Mucosa of descending colon (tissue), 3 donors: Measurements from ENCODE around the gene RANBP10. TPM values are rescaled to one million over a fixed set of nuclear protein-coding genes. Genes with fewer than 3 reads are reported as not detected.

Experiments used
- ATAC-seq: fragments of 200-7000 bp; cut with Tn5 transposase; one replicate; pipeline ENCODE4 v1.9.1; 2020; ENCODE audit warnings: mild to moderate bottlenecking, moderate library complexity
- DNase-seq, 3 donors: peaks; one replicate each; pipeline ENCODE4 v3.0.0-alpha.2; 2020
- H3K36me3 ChIP-seq: fragments of 200-600 bp; one replicate; pipeline ENCODE4 v1.8.0; 2021; ENCODE audit warnings: low read depth, mild to moderate bottlenecking
- H3K4me1 ChIP-seq: fragments of 200-600 bp; one replicate; pipeline ENCODE4 v1.8.0; 2021; ENCODE audit warnings: low read depth, mild to moderate bottlenecking
- H3K4me3 ChIP-seq: fragments of 200-600 bp; one replicate; pipeline ENCODE4 v1.8.0; 2021; ENCODE audit warnings: mild to moderate bottlenecking
- H3K9me3 ChIP-seq: fragments of 200-600 bp; one replicate; pipeline ENCODE4 v1.8.0; 2021; ENCODE audit warnings: mild to moderate bottlenecking
- intact Hi-C, 2 donors: fragments of 100-400 bp; cut with DNase I in 1 of 2; cut with micrococcal nuclease in 1 of 2; formaldehyde crosslinking; loops; one replicate each; pipeline versions ENCODE4 v1.11.0 to v1.11.1; 2022; cut with DNase I, micrococcal nuclease
- total RNA-seq, 3 donors: library from RNA; stranded (reverse); fragmentation: NEBNext Ultra II Directional in 2 of 3; extraction: Animal tissue kit (Norgen Biotek cat#: 25700) in 2 of 3; gene quantifications; one replicate each; pipeline versions ENCODE4 v1.2.1 to v1.2.4, GENCODE V29; 2021 to 2023
- TF ChIP-seq, protein P1 (sequence below): fragments of 200-600 bp; IDR thresholded peaks from one replicate; pipeline ENCODE4 v1.8.0; 2022; ENCODE audit warnings: antibody characterized with exemption, mild to moderate bottlenecking
- donor health status: DM: no; HTN: no; CAD: no; lungs with moderate emphysema.
- donor health status: DM: no; HTN: no; CAD: no.
- donor health status: DM: no; HTN: yes; CAD: no.

The RANBP10 gene
- total RNA-seq, 3 donors from 2014 or later = 19.6 to 24.1 (median 20.6) TPM

DNA sequence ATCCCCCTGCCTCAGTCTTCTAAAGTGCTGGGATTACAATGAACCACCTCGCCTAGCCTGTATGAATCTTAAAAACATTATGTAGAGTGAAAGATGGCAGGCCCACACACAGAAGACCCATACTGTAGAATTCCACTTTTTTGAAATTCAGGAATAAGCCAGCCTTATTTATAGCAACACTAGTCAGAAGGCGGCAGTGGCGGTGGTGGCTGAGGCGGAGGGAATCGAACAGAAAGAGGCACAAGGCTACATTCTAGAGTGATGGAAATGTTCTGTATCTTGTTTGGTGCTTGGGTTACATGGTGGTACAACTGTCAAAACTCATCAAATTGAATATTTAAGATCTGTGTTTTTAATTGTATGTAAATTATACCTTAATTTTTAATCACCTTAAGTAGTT is 98.6 kb downstream of the RANBP10 start:
- no peak for DNase-seq

DNA sequence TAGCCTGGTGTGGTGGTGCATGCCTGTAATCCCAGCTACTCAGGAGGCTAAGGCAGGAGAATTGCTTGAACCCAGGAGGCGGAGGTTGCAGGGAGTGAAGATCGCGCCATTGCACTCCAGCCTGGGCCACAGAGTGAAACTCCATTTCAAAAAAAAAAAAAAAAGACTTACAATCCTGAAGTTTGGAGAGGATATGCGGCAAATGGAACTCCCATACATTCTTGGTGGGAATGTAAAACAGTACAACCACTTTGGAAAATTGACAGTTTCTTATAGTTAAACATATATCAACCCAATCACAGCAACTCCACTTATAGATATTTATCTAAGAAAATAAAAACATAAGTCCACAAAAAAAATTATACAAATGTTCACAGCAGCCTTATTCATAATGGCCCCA is 99.2 kb downstream of the RANBP10 start:
- H3K4me3 ChIP-seq = no peak overlapping the region
- TF ChIP-seq, protein P1, sequence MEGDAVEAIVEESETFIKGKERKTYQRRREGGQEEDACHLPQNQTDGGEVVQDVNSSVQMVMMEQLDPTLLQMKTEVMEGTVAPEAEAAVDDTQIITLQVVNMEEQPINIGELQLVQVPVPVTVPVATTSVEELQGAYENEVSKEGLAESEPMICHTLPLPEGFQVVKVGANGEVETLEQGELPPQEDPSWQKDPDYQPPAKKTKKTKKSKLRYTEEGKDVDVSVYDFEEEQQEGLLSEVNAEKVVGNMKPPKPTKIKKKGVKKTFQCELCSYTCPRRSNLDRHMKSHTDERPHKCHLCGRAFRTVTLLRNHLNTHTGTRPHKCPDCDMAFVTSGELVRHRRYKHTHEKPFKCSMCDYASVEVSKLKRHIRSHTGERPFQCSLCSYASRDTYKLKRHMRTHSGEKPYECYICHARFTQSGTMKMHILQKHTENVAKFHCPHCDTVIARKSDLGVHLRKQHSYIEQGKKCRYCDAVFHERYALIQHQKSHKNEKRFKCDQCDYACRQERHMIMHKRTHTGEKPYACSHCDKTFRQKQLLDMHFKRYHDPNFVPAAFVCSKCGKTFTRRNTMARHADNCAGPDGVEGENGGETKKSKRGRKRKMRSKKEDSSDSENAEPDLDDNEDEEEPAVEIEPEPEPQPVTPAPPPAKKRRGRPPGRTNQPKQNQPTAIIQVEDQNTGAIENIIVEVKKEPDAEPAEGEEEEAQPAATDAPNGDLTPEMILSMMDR = no peak
- ATAC-seq (no peak), DNase-seq (no peak)
- intact Hi-C loops = no loop called here
- H3K4me1 ChIP-seq = no peaks in the 10 kb centered on the region
- H3K36me3 ChIP-seq = no peaks in the 10 kb centered on the region
- no peaks in the 10 kb centered on the region for H3K9me3 ChIP-seq

More for the DNA sequence above, 98.6 kb downstream of the RANBP10 start:
- H3K36me3 ChIP-seq = no peaks in the 10 kb centered on the region
- no peak overlapping the region for H3K4me3 ChIP-seq
- ATAC-seq = no peak
- TF ChIP-seq, protein P1 = no peak
- no peaks in the 10 kb centered on the region for H3K9me3 ChIP-seq
- intact Hi-C loops = no loop called here
- H3K4me1 ChIP-seq = no peaks in the 10 kb centered on the region

- ATAC-seq = no peak
- H3K9me3 ChIP-seq = no peaks in the 10 kb centered on the region
- H3K4me3 ChIP-seq = no peak overlapping the region
- no peaks in the 10 kb centered on the region for H3K4me1 ChIP-seq
- no peak for DNase-seq
- TF ChIP-seq, protein P1 = no peak
- intact Hi-C loops = no loop called here
- H3K36me3 ChIP-seq = no peaks in the 10 kb centered on the region
These were observed 102.2 kb downstream of the RANBP10 start for GRCh38 chr16:67704110-67704509.

GRCh38 chr16:67703626-67704025 is 102.7 kb downstream of the RANBP10 start:
- ATAC-seq (no peak), DNase-seq (no peak)
- Histone ChIP-seq H3K4me3 (no peak overlapping the region), H3K36me3 (no peaks in the 10 kb centered on the region), H3K9me3 (no peaks in the 10 kb centered on the region), H3K4me1 (peaks cover 2% of the 10 kb centered on the region)
- intact Hi-C loops = no loop called here
- TF ChIP-seq, protein P1 = no peak

DNA sequence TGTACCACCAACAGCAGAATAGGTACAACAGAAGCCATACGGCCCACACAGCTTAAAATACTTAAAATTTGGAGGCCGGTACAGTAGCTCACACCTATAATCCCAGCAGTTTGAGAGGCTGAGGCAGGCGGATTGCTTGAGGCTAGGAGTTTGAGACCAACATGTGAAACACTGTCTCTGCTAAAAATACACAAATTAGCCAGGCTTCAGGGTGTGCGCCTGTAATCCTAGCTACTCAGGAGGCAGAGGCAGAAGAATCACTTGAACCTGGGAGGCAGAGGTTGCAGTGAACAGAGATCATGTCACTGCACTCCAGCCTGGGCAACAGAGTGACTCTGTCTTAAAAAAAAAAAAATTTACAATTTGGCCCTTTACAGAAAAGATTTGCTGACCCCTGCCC is 104.2 kb downstream of the RANBP10 start:
- H3K36me3 ChIP-seq = no peaks in the 10 kb centered on the region
- TF ChIP-seq, protein P1 = no peak
- H3K4me3 ChIP-seq = no peak overlapping the region
- peaks cover 12% of the 10 kb centered on the region for H3K4me1 ChIP-seq
- intact Hi-C loops = no loop called here
- no peaks in the 10 kb centered on the region for H3K9me3 ChIP-seq
- ATAC-seq (no peak), DNase-seq (no peak)

GRCh38 chr16:67701420-67701819 is 104.9 kb downstream of the RANBP10 start:
- H3K9me3 ChIP-seq = no peaks in the 10 kb centered on the region
- TF ChIP-seq, protein P1 = no peak
- H3K4me1 ChIP-seq = peaks cover 12% of the 10 kb centered on the region
- DNase-seq (no peak), ATAC-seq (no peak)
- no peaks in the 10 kb centered on the region for H3K36me3 ChIP-seq
- no peak overlapping the region for H3K4me3 ChIP-seq
- intact Hi-C loops = no loop called here
